Stimulated activated CD4-positive, alpha-beta T cell treated with anti-CD3 and anti-CD28 coated beads, TNF-alpha, amount 100 ng/mL, for 1 hour (primary cell): ENCODE measurements around the gene CYB5B.

Experiments
- DNase-seq, 3 donors: peaks; one replicate each; pipeline ENCODE4 v3.0.0-alpha.2; 2020; ENCODE audit warnings: low read depth in 3 of 3, low spot score in 1 of 3

CYB5B gene

GRCh38 chr16:69514356-69514755 lies 89.9 kb downstream of the CYB5B start:
- DNase-seq: no peak
